ENCODE data around the gene PREX1. TPM values are rescaled to one million over a fixed set of nuclear protein-coding genes. Genes with fewer than 3 reads are reported as not detected.

Gene PREX1
- total RNA-seq, 1 donor from 2014 or later = 66.0 TPM

DNA sequence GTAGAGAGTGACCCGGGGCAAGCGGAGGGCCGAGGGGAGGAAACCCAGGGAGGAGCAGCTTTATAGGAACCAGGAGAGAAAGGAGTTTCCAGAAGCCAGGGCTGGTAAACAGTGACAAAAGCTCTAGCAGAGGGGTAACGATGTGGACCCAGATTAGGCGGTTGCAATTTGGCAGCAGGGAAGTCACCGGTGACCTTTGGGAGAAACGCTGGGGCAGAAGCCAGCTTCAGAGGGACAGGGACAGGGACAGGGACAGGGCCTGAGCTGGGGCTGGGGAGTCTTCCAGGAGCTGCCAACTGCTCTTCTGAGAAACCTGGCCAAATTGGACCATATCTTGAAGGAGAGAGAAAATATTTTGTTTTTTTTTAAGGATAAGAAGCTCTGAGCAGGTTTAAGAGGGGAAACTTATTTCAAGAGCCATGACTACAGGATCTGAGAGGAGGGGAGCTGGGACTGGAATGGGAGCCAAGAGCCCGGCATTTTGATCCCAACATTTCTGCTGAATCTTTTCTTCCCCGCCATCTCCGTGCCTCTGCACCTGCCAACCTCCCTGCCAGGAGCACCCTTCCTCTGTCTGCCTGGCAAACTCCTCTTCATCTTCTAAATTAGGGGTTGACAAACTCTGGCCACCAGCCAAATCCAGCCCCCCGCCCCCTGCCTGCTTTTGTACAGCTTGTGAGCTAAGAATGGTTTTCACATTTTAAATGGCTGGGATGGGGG lies 22.6 kb upstream of the PREX1 start:
- H3K27ac ChIP-seq = no peak overlapping the region
- intact Hi-C loops (cut with DNase I) = no loop called here
- H3K27me3 ChIP-seq = no peaks in the 10 kb centered on the region
- no peaks in the 10 kb centered on the region for H3K4me1 ChIP-seq
- TF ChIP-seq, protein P1, sequence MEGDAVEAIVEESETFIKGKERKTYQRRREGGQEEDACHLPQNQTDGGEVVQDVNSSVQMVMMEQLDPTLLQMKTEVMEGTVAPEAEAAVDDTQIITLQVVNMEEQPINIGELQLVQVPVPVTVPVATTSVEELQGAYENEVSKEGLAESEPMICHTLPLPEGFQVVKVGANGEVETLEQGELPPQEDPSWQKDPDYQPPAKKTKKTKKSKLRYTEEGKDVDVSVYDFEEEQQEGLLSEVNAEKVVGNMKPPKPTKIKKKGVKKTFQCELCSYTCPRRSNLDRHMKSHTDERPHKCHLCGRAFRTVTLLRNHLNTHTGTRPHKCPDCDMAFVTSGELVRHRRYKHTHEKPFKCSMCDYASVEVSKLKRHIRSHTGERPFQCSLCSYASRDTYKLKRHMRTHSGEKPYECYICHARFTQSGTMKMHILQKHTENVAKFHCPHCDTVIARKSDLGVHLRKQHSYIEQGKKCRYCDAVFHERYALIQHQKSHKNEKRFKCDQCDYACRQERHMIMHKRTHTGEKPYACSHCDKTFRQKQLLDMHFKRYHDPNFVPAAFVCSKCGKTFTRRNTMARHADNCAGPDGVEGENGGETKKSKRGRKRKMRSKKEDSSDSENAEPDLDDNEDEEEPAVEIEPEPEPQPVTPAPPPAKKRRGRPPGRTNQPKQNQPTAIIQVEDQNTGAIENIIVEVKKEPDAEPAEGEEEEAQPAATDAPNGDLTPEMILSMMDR (IDR thresholded peaks at IDR 0.05) = no peak
- ATAC-seq = no peak
- DNase-seq = no peak
- no peaks in the 10 kb centered on the region for H3K36me3 ChIP-seq
- H3K9me3 ChIP-seq = no peaks in the 10 kb centered on the region
- H3K4me3 ChIP-seq = no peak overlapping the region

DNA sequence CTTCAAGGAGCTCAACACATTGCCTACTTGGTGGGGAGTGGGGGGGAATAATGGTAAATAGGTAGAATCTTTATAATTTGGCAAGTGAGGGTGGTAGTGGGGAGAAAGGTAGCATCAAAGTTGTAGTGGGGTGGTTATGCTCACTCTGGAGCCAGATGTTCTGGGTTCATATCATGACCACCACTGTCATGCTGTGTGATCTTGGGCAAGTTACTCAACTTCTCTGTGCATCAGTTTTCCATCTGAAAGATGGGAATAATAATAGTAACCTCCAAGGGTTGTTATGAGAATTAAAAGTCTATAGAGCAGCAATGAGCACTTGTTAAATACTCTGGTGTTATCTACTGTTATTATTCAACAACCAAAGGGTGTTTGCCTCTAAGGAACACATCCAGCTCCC lies 22.0 kb upstream of the PREX1 start:
- Histone ChIP-seq H3K4me3 (no peak overlapping the region), H3K27me3 (no peaks in the 10 kb centered on the region), H3K9me3 (no peaks in the 10 kb centered on the region), H3K27ac (no peak overlapping the region), H3K36me3 (no peaks in the 10 kb centered on the region), H3K4me1 (no peaks in the 10 kb centered on the region)
- ATAC-seq (no peak), DNase-seq (no peak)
- intact Hi-C loops (cut with DNase I) = no loop called here
- TF ChIP-seq, protein P1 (IDR thresholded peaks at IDR 0.05) = no peak

DNA sequence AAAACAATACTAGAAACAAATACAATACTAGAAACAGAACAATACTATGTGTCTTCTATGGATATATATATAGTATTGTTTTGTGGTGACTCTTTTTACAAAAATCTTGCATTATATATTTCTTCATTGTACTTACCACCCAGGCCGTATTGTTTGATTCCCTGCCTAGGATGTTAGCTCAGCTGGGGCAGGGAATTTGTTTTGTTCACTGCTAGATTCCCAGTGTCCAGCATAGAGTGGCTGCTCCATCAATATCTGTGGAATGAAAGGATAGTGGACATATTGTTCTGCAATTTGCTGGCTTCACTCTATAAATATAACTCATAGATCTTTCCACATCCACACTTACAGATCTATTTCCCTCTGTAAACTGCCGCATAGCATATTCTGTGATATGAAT lies 21.5 kb upstream of the PREX1 start:
- TF ChIP-seq, protein P1 (IDR thresholded peaks at IDR 0.05) = no peak
- no peak for ATAC-seq
- no peak for DNase-seq
- H3K27ac ChIP-seq = no peak overlapping the region
- intact Hi-C loops (cut with DNase I) = no loop called here
- no peaks in the 10 kb centered on the region for H3K36me3 ChIP-seq
- H3K9me3 ChIP-seq = no peaks in the 10 kb centered on the region
- H3K4me3 ChIP-seq = no peak overlapping the region
- H3K27me3 ChIP-seq = no peaks in the 10 kb centered on the region
- no peaks in the 10 kb centered on the region for H3K4me1 ChIP-seq

DNA sequence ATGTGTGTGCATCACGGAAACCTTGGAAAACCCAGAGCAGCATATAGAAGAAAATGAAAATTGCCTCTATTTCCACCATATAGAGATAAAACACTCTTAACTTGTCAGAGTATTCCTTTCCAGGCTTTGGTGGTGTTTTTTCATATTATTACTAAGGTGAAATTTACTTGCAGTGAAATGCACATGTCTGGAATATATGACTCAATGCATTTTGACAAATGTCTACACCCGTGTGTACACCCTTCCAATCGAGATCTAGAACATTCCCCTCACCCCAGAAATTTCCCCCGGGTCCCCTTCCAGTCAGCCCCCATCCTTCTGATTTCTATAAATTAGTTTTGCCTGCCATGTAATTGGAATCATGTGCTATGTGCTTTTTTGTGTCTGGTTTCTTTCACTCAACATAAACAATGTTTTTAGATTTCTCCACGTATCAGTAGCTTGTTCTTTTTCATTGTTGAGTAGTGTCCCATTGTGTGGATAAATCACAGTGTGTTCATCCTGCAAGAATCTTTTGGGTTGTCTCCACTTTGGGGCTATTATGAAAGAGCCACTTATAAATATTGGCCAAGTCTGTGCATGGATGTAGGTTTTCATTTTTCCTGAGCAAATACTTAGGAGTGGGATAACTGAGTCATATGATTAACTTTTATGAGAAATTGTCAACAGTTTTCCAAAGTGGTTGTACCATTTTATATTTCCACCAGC lies 19.9 kb upstream of the PREX1 start:
- Histone ChIP-seq H3K4me3 (no peak overlapping the region), H3K4me1 (no peaks in the 10 kb centered on the region), H3K27ac (no peak overlapping the region), H3K9me3 (no peaks in the 10 kb centered on the region), H3K36me3 (no peaks in the 10 kb centered on the region), H3K27me3 (no peaks in the 10 kb centered on the region)
- TF ChIP-seq, protein P1 (IDR thresholded peaks at IDR 0.05) = no peak
- DNase-seq = no peak
- ATAC-seq = no peak
- intact Hi-C loops (cut with DNase I) = no loop called here

DNA sequence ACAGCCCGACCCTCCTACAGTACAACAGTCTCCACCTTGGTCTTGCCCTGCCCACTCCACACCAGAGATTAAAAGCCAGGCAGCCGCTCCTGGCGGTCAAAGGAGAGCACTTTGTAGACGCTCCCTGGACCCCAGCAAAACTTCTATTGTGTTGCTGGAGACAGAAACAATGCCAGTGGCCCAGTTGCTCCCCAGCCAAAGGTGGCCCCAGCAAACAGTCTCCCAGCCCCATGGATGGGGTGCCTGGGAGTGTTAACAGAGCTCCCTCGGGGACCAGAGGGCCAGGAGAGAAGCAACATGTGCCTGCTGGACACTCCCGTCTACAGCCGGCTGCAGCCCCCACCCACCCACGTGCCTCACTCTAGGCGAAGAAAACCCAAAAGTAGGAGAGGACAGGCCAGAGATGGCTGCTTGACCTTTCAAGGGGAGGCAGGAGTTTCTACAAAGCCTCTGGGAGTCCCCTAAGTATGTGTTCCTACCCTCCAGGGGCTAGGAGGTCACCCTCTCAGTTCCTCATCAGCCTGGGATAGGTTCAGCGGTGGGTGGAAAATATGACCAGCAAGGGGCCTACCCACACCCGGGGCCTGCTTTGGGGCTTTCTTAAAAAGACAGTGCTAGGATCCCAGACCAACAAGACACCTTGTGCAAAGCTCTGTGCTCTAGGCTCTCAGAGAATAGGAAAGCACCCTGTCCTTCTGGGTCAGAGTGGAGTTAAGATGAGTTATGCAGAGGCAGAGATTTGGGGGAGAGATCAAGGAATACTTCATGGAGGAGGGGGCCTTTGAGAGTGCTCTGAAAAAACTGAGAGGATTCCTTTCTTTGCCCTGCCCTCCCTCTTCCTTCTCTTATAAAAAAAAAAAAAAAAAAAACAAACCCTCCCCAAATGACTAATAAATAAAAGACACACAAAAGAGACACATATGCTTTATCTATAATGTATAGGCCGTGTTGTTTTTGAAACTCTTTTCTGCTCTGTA lies 19.0 kb upstream of the PREX1 start:
- Histone ChIP-seq H3K9me3 (no peaks in the 10 kb centered on the region), H3K27me3 (no peaks in the 10 kb centered on the region), H3K4me3 (no peak overlapping the region), H3K27ac (no peak overlapping the region), H3K4me1 (no peaks in the 10 kb centered on the region), H3K36me3 (no peaks in the 10 kb centered on the region)
- DNase-seq (no peak), ATAC-seq (peak; percentile 70)
- TF ChIP-seq, protein P1 (IDR thresholded peaks at IDR 0.05) = no peak
- intact Hi-C loops (cut with DNase I) = no loop called here

All from upper lobe of right lung (tissue), 1 donor.